H1 (cell line): ENCODE measurements around the gene RPL41. TPM values are rescaled to one million over a fixed set of nuclear protein-coding genes. Genes with fewer than 3 reads are reported as not detected.

ENCODE experiments used
- CTCF ChIA-PET: fragments of 300-600 bp; sonication (Branson Sonifier 250); formaldehyde crosslinking; loops from one replicate; lab custom pipeline; 2021; ENCODE audit not compliant: partially characterized antibody; lab: Charles Lee
- POLR2A ChIA-PET: fragments of 300-600 bp; sonication (Branson Sonifier 250); formaldehyde crosslinking; loops from one replicate; lab custom pipeline; 2021; ENCODE audit warnings: inconsistent platforms; ENCODE audit not compliant: partially characterized antibody; lab: Charles Lee
- DNase-seq, 2 experiments: peaks; one replicate each; pipeline versions ENCODE4 v3.0.0 to v3.0.0-alpha.2; 2010 to 2022; ENCODE audit warnings: low spot score in 2 of 2, low read depth in 1 of 2, mixed read lengths in 1 of 2
- FAIRE-seq: peaks from 2 replicates; lab custom pipeline; 2011; peaks lifted over from hg19 to GRCh38; lab: Jason Lieb, UNC
- H2AFZ ChIP-seq: 2 replicates; pipeline ENCODE4 v1.8.1; 2012; ENCODE audit warnings: low read length, inconsistent platforms
- H2AK5ac ChIP-seq: 2 replicates; pipeline ENCODE4 v1.6.1; 2013; ENCODE audit warnings: low read depth, low read length
- H2BK120ac ChIP-seq: replicated peaks from 2 replicates; pipeline ENCODE3; 2013; ENCODE audit warnings: low read depth, low read length, inconsistent platforms
- H2BK12ac ChIP-seq: 2 replicates; pipeline ENCODE4 v1.6.1; 2013; ENCODE audit warnings: low read depth, low read length
- H2BK15ac ChIP-seq: 2 replicates; pipeline ENCODE4 v1.6.1; 2013; ENCODE audit warnings: low read length
- H2BK20ac ChIP-seq: 2 replicates; pipeline ENCODE4 v1.6.1; 2013; ENCODE audit warnings: low read length
- H2BK5ac ChIP-seq: 2 replicates; pipeline ENCODE4 v1.6.1; 2013; ENCODE audit warnings: low read depth, low read length
- H3K14ac ChIP-seq: 2 replicates; pipeline ENCODE4 v1.6.1; 2013; ENCODE audit warnings: inconsistent platforms; ENCODE audit not compliant: insufficient read length
- H3K18ac ChIP-seq: 2 replicates; pipeline ENCODE4 v1.6.1; 2013; ENCODE audit warnings: low read length; ENCODE audit errors: extremely low read depth
- H3K23ac ChIP-seq: 2 replicates; pipeline ENCODE4 v1.6.1; 2013; ENCODE audit warnings: inconsistent platforms; ENCODE audit not compliant: insufficient read length
- H3K23me2 ChIP-seq: 2 replicates; pipeline ENCODE4 v1.6.1; 2013; ENCODE audit warnings: low read depth, low read length
- H3K27ac ChIP-seq: 2 replicates; pipeline ENCODE4 v1.6.1; 2011; ENCODE audit warnings: low read depth, low read length, inconsistent platforms
- H3K27me3 ChIP-seq, 4 experiments: replicated peaks in 1 of 4; 1 replicate in 1 of 4; 2 replicates in 3 of 4; pipeline versions ENCODE4 v1.6.1 to v1.8.1; 2011 to 2013; ENCODE audit warnings: low read length in 3 of 4, mild to moderate bottlenecking in 3 of 4, inconsistent platforms in 2 of 4, mixed read lengths in 2 of 4, moderate library complexity in 1 of 4; ENCODE audit not compliant: control insufficient read depth in 3 of 4, insufficient read depth in 3 of 4; ENCODE audit errors: extremely low read depth in 1 of 4
- H3K36me3 ChIP-seq, 4 experiments: 2 replicates each; pipeline versions ENCODE4 v1.6.1 to v1.8.1; 2011 to 2013; ENCODE audit warnings: mild to moderate bottlenecking in 4 of 4, low read length in 3 of 4, moderate library complexity in 2 of 4, control low read depth in 1 of 4, inconsistent platforms in 1 of 4; ENCODE audit not compliant: insufficient read depth in 4 of 4, control insufficient read depth in 2 of 4
- H3K4ac ChIP-seq: replicated peaks from 2 replicates; pipeline ENCODE3; 2013; ENCODE audit warnings: low read length, low read depth, mixed read lengths, inconsistent platforms; ENCODE audit not compliant: insufficient read length
- H3K4me1 ChIP-seq, 4 experiments: replicated peaks in 1 of 4; 1 replicate in 1 of 4; 2 replicates in 3 of 4; pipeline versions ENCODE4 v1.6.1 to v1.8.1; 2011 to 2013; ENCODE audit warnings: low read length in 3 of 4, inconsistent platforms in 2 of 4, mixed read lengths in 1 of 4; ENCODE audit not compliant: insufficient read depth in 4 of 4, control insufficient read depth in 3 of 4
- H3K4me2 ChIP-seq, 2 experiments: 2 replicates each; pipeline versions ENCODE4 v1.6.1 to v1.8.1; 2011 to 2013; ENCODE audit warnings: low read depth in 2 of 2, low read length in 2 of 2, control low read depth in 1 of 2, inconsistent platforms in 1 of 2, mild to moderate bottlenecking in 1 of 2; ENCODE audit not compliant: insufficient read depth in 1 of 2
- H3K4me3 ChIP-seq, 4 experiments: fragments of 200-600, 300-600 bp in 1 of 4; sonication (generic), shearing (Covaris generic), sonication (Bioruptor Twin) in 1 of 4; 2 replicates each; pipeline versions ENCODE4 v1.5.1 to v1.8.1; 2011 to 2016; ENCODE audit warnings: low read length in 4 of 4, low read depth in 3 of 4, control low read depth in 2 of 4, inconsistent platforms in 2 of 4, mild to moderate bottlenecking in 2 of 4, mixed read lengths in 1 of 4, moderate library complexity in 1 of 4; ENCODE audit not compliant: insufficient read depth in 2 of 4; ENCODE audit errors: extremely low read depth in 1 of 4
- H3K56ac ChIP-seq: replicated peaks from 2 replicates; pipeline ENCODE3; 2013; ENCODE audit warnings: low read depth, mild to moderate bottlenecking, mixed read lengths, low read length, inconsistent platforms; ENCODE audit not compliant: insufficient read length
- H3K79me1 ChIP-seq: 2 replicates; pipeline ENCODE4 v1.6.1; 2013; ENCODE audit warnings: low read depth, low read length, control low read depth
- H3K79me2 ChIP-seq, 2 experiments: 2 replicates each; pipeline versions ENCODE4 v1.6.1 to v1.8.1; 2012 to 2013; ENCODE audit warnings: low read length in 2 of 2, mild to moderate bottlenecking in 2 of 2, inconsistent platforms in 1 of 2; ENCODE audit not compliant: insufficient read depth in 2 of 2, control insufficient read depth in 1 of 2
- H3K9ac ChIP-seq, 4 experiments: replicated peaks in 1 of 4; 1 replicate in 1 of 4; 2 replicates in 3 of 4; pipeline versions ENCODE4 v1.6.1 to v1.8.1; 2011 to 2013; ENCODE audit warnings: low read depth in 3 of 4, low read length in 3 of 4, control low read depth in 2 of 4, mild to moderate bottlenecking in 2 of 4, moderate library complexity in 2 of 4, inconsistent platforms in 1 of 4; ENCODE audit errors: extremely low read depth in 1 of 4
- H3K9me3 ChIP-seq, 2 experiments: 2 replicates each; pipeline versions ENCODE4 v1.6.1 to v1.8.1; 2012 to 2013; ENCODE audit warnings: mild to moderate bottlenecking in 2 of 2, moderate library complexity in 2 of 2, control low read depth in 1 of 2, inconsistent platforms in 1 of 2, low read depth in 1 of 2, low read length in 1 of 2, mixed read lengths in 1 of 2; ENCODE audit not compliant: insufficient read depth in 2 of 2
- H4K20me1 ChIP-seq, 2 experiments: replicated peaks in 1 of 2; 2 replicates each; pipeline versions ENCODE3 to v1.8.1; 2011 to 2013; ENCODE audit warnings: inconsistent platforms in 2 of 2, low read length in 2 of 2, mild to moderate bottlenecking in 1 of 2; ENCODE audit not compliant: insufficient read depth in 2 of 2, control insufficient read depth in 1 of 2
- H4K5ac ChIP-seq: 2 replicates; pipeline ENCODE4 v1.6.1; 2013; ENCODE audit warnings: low read length, low read depth, mixed read lengths, inconsistent platforms; ENCODE audit not compliant: insufficient read length
- H4K8ac ChIP-seq: 2 replicates; pipeline ENCODE4 v1.8.0; 2013; ENCODE audit warnings: mild to moderate bottlenecking, moderate library complexity, low read length, inconsistent platforms; ENCODE audit not compliant: insufficient read depth; ENCODE audit errors: extremely low read depth
- H4K91ac ChIP-seq: replicated peaks from 2 replicates; pipeline ENCODE3; 2013; ENCODE audit warnings: low read length, mixed read lengths, inconsistent platforms; ENCODE audit not compliant: insufficient read length
- BACH1 ChIP-seq: IDR thresholded peaks from 2 replicates; pipeline ENCODE4 v1.6.1; 2012; ENCODE audit warnings: low read length, improper control_type of control experiment
- BRCA1 ChIP-seq: IDR thresholded peaks from 2 replicates; pipeline ENCODE4 v1.6.1; 2012; ENCODE audit warnings: low read depth, low read length, improper control_type of control experiment
- CBX8 ChIP-seq: fragments of 300-800, 300-1000 bp; sonication (generic); IDR thresholded peaks from 2 replicates; pipeline ENCODE4 v1.7.1; 2016; ENCODE audit warnings: low read depth, low read length, borderline replicate concordance
- CHD1 ChIP-seq: IDR thresholded peaks from 2 replicates; pipeline ENCODE4 v1.6.1; 2012; ENCODE audit warnings: low read depth, low read length, improper control_type of control experiment
- E2F6 ChIP-seq: IDR thresholded peaks from 2 replicates; pipeline ENCODE4 v1.6.1; 2012; ENCODE audit warnings: inconsistent platforms
- EGR1 ChIP-seq: IDR thresholded peaks from 2 replicates; pipeline ENCODE4 v1.6.1; 2011; ENCODE audit warnings: low read depth, low read length, borderline replicate concordance
- KDM1A ChIP-seq: fragments of 200-600, 300-600 bp; sonication (generic); IDR thresholded peaks from 2 replicates; pipeline ENCODE4 v1.7.1; 2016; ENCODE audit warnings: mild to moderate bottlenecking, low read length, borderline replicate concordance
- POLR2A ChIP-seq, 2 experiments: IDR thresholded peaks; 1 replicate in 1 of 2; 2 replicates in 1 of 2; pipeline ENCODE4 v1.6.1; 2011; ENCODE audit warnings: low read depth in 2 of 2, low read length in 2 of 2, mild to moderate bottlenecking in 2 of 2; ENCODE audit errors: control extremely low read depth in 1 of 2
- RAD21 ChIP-seq, 2 experiments: IDR thresholded peaks in 1 of 2; conservative IDR thresholded peaks in 1 of 2; 2 replicates each; pipeline ENCODE4 v1.6.1; 2011; ENCODE audit warnings: low read depth in 2 of 2, low read length in 2 of 2, improper control_type of control experiment in 1 of 2, inconsistent platforms in 1 of 2, mild to moderate bottlenecking in 1 of 2, moderate library complexity in 1 of 2
- SIRT6 ChIP-seq: IDR thresholded peaks from one replicate; pipeline ENCODE4 v1.7.1; 2012; ENCODE audit warnings: low read length, inconsistent platforms
- SIX5 ChIP-seq: IDR thresholded peaks from 2 replicates; pipeline ENCODE4 v1.6.1; 2011; ENCODE audit warnings: mild to moderate bottlenecking, low read depth, low read length
- SP1 ChIP-seq: IDR thresholded peaks from 2 replicates; pipeline ENCODE4 v1.6.1; 2011; ENCODE audit warnings: low read depth, low read length
- SP2 ChIP-seq: IDR thresholded peaks from 2 replicates; pipeline ENCODE4 v1.6.1; 2012; ENCODE audit warnings: mild to moderate bottlenecking, low read length, inconsistent platforms
- SUZ12 ChIP-seq: fragments of 200-600 bp; sonication (generic); IDR thresholded peaks from 2 replicates; pipeline ENCODE4 v1.6.1; 2012; ENCODE audit warnings: mild to moderate bottlenecking, inconsistent platforms, low read length, moderate library complexity, mixed read lengths
- TEAD4 ChIP-seq: IDR thresholded peaks from 2 replicates; pipeline ENCODE4 v1.6.1; 2012; ENCODE audit warnings: low read depth, low read length, inconsistent platforms, mixed read lengths
- WGBS, 2 experiments: shearing (Covaris generic) in 1 of 2; methylation state at CpG; one replicate each; pipeline versions ENCODE4 v1.1.6 to v1.1.7; 2013 to 2015; ENCODE audit warnings: low lambda C conversion rate in 2 of 2, mixed read lengths in 2 of 2, inconsistent platforms in 1 of 2, low coverage in 1 of 2, missing lambda C conversion rate in 1 of 2; ENCODE audit not compliant: insufficient replicate concordance in 2 of 2, insufficient coverage in 1 of 2, insufficient read length in 1 of 2; ENCODE audit errors: extremely low coverage in 1 of 2, missing lambda C conversion rate in 1 of 2; 5-methylcytosine and 5-hydroxymethylcytosine counted together
- polyA plus RNA-seq, 7 experiments: library from polyadenylated mRNA; depleted of rRNA in 3 of 7; stranded (reverse) in 5 of 7; unstranded in 2 of 7; fragments of >200 nt in 5 of 7; fragments of 200-250 nt in 2 of 7; gene quantifications; 1 replicate in 5 of 7; 2 replicates in 1 of 7; 4 replicates in 1 of 7; pipeline versions ENCODE4 v1.2.1 to v1.2.3, GENCODE V29; 2011 to 2013; ENCODE audit warnings: missing spikeins in 2 of 7, mixed read lengths in 2 of 7
- total RNA-seq: library from RNA; stranded (reverse); fragmentation: NEBNext Ultra II Directional; extraction: Animal tissue kit (Norgen Biotek cat#: 25700); gene quantifications from 2 replicates; pipeline ENCODE4 v1.2.1, GENCODE V29; 2021

RPL41 gene
- total and polyA plus RNA-seq, 2 of the 8 experiments (the other 6 are each of a cell fraction or from before 2014, with no cell fraction given): 4,440 to 16,488 TPM

- no peak overlapping the region for H3K23ac ChIP-seq
- H2BK5ac ChIP-seq: no peak overlapping the region
- no peak overlapping the region for H3K27ac ChIP-seq
- H3K36me3 ChIP-seq: peaks cover 23 to 74% (median 65%) of the 10 kb centered on the region in 4 experiments
- H3K4me2 ChIP-seq: no peak overlapping the region
- no peak overlapping the region for H2BK20ac ChIP-seq
- peaks cover 0 to 1% of the 10 kb centered on the region in 2 experiments for H4K20me1 ChIP-seq
- no peak overlapping the region for H2BK15ac ChIP-seq
- no peak overlapping the region for H2BK12ac ChIP-seq
- H3K23me2 ChIP-seq: no peaks in the 10 kb centered on the region
- H2AK5ac ChIP-seq: no peak overlapping the region
- no peak overlapping the region for H3K56ac ChIP-seq
- H3K4ac ChIP-seq: no peak overlapping the region
- no peak overlapping the region for H4K5ac ChIP-seq
- no peak overlapping the region for H3K18ac ChIP-seq
- POLR2A ChIA-PET: interaction anchor here (0.9 to 1.5 kb wide), 4 partner anchors 11 to 121 kb away, joined by 3 to 5 read pairs (median 3); partner anchors contain the start of gene MYL6
- no peaks in the 10 kb centered on the region for H3K9me3 ChIP-seq
- H3K79me2 ChIP-seq: no peaks in the 10 kb centered on the region
- FAIRE-seq: no peak
- no peak overlapping the region for H2BK120ac ChIP-seq
- H3K9ac ChIP-seq: no peak overlapping the region
- H2AFZ ChIP-seq: no peak overlapping the region
- H3K79me1 ChIP-seq: no peaks in the 10 kb centered on the region
- H3K27me3 ChIP-seq: no peaks in the 10 kb centered on the region
- DNase-seq: no peak
- CTCF ChIA-PET: interaction anchor here (1.6 kb wide), 1 partner anchor 17 kb away, joined by 4 read pairs; no protein-coding TSS in a partner anchor
- no peak overlapping the region for H4K8ac ChIP-seq
- WGBS, 2 experiments: 95% methylated on average over 3 of the region's 3 CpGs; no CpG with 5 or more reads in 1 of the 2 experiments
- H3K4me3 ChIP-seq: no peak overlapping the region
- H3K14ac ChIP-seq: no peak overlapping the region
- H3K4me1 ChIP-seq: no peaks in the 10 kb centered on the region
- H4K91ac ChIP-seq: no peak overlapping the region
- TF ChIP-seq CHD1 (no peak), CBX8 (no peak), POLR2A (IDR thresholded peaks at IDR 0.05; ENCODE audit: control extremely low read depth in 1 of 2, low read depth in 2 of 2, low read length in 2 of 2) (no peak), SP2 (no peak), RAD21 (IDR thresholded peaks at IDR 0.05 in 1 of 2, conservative IDR thresholded peaks at IDR 0.05 in 1 of 2; ENCODE audit: low read depth in 2 of 2, low read length in 2 of 2) (no peak), BRCA1 (no peak), TEAD4 (no peak), SIX5 (no peak), SP1 (no peak), E2F6 (no peak), SIRT6 (no peak), EGR1 (no peak), SUZ12 (no peak), KDM1A (no peak), BACH1 (no peak)
Observed at GRCh38 chr12:56098592-56098991, 17.8 kb upstream of the RPL41 start.
